B cell (primary cell): ENCODE measurements around the gene GRIK3. TPM values are rescaled to one million over a fixed set of nuclear protein-coding genes. Genes with fewer than 3 reads are reported as not detected.
"Not testable (repeated sequence)": the region's sequence is repeated elsewhere in the genome, so short reads cannot be mapped to it uniquely, and the experiment has no call there.

Source experiments
- ATAC-seq: fragments of 200-7000 bp; cut with Tn5 transposase; one replicate; pipeline ENCODE4 v1.10.0; 2021; ENCODE audit warnings: low read depth, mild to moderate bottlenecking, moderate number of reproducible peaks, moderate library complexity
- CTCF ChIA-PET: fragments of 350-600 bp; sonication (Branson Sonifier 250); formaldehyde crosslinking; loops from one replicate; lab custom pipeline; 2021; ENCODE audit warnings: antibody characterized with exemption, inconsistent platforms; lab: Charles Lee
- POLR2A ChIA-PET: fragments of 350-600 bp; sonication (Branson Sonifier 250); formaldehyde crosslinking; loops from one replicate; lab custom pipeline; 2021; ENCODE audit warnings: antibody characterized with exemption; lab: Charles Lee
- DNase-seq: peaks from one replicate; pipeline ENCODE4 v3.0.0; 2013
- H2AFZ ChIP-seq: 2 replicates; pipeline ENCODE4 v1.6.1; 2012; ENCODE audit warnings: mild to moderate bottlenecking, low read depth, low read length; ENCODE audit not compliant: insufficient read depth, poor library complexity, severe bottlenecking
- H3K27ac ChIP-seq, 2 donors: 1 replicate in 1 of 2; 2 replicates in 1 of 2; pipeline ENCODE4 v1.5.1; 2012 to 2013; ENCODE audit warnings: low read length in 2 of 2, mild to moderate bottlenecking in 2 of 2, moderate library complexity in 1 of 2
- H3K27me3 ChIP-seq, 4 experiments: fragments of 200-600 bp in 1 of 4; sonication (generic) in 1 of 4; replicated peaks in 1 of 4; 1 replicate in 2 of 4; 2 replicates in 2 of 4; pipeline versions ENCODE4 v1.6.1 to v1.7.0; 2013 to 2016; ENCODE audit warnings: low read length in 3 of 4, mild to moderate bottlenecking in 2 of 4, mixed read lengths in 1 of 4, moderate library complexity in 1 of 4; ENCODE audit not compliant: insufficient read depth in 4 of 4, control insufficient read depth in 3 of 4; ENCODE audit errors: control extremely low read depth in 1 of 4
- H3K36me3 ChIP-seq, 2 experiments: replicated peaks in 1 of 2; 1 replicate in 1 of 2; 2 replicates in 1 of 2; pipeline versions ENCODE4 v1.6.1 to v1.7.1; 2013; ENCODE audit warnings: low read length in 1 of 2; ENCODE audit not compliant: insufficient read depth in 2 of 2, control insufficient read depth in 1 of 2; ENCODE audit errors: control extremely low read depth in 1 of 2, extremely low read depth in 1 of 2
- H3K4me1 ChIP-seq, 2 donors: fragments of 200-600 bp in 1 of 2; sonication (generic) in 1 of 2; 1 replicate in 1 of 2; 2 replicates in 1 of 2; pipeline versions ENCODE4 v1.5.1 to v1.6.1; 2013 to 2017; ENCODE audit warnings: low read length in 2 of 2; ENCODE audit not compliant: control insufficient read depth in 2 of 2, insufficient read depth in 2 of 2
- H3K4me2 ChIP-seq: replicated peaks from 2 replicates; pipeline ENCODE3; 2012; ENCODE audit warnings: mild to moderate bottlenecking, low read depth, low read length; ENCODE audit not compliant: poor library complexity, severe bottlenecking
- H3K4me3 ChIP-seq, 5 experiments: fragments of 200-600 bp in 1 of 5; sonication (generic) in 1 of 5; 1 replicate in 3 of 5; 2 replicates in 2 of 5; pipeline versions ENCODE4 v1.5.1 to v1.7.0; 2011 to 2016; ENCODE audit warnings: low read length in 4 of 5, mild to moderate bottlenecking in 4 of 5, low read depth in 2 of 5, control low read depth in 1 of 5, moderate library complexity in 1 of 5; ENCODE audit not compliant: insufficient read depth in 1 of 5; ENCODE audit errors: control extremely low read depth in 1 of 5, extremely low read depth in 1 of 5
- H3K79me2 ChIP-seq: fragments of 200-600 bp; sonication (generic); one replicate; pipeline ENCODE4 v1.6.0; 2016; ENCODE audit warnings: low read length; ENCODE audit not compliant: control insufficient read depth, insufficient read depth
- H3K9ac ChIP-seq: fragments of 200-600 bp; sonication (generic); 2 replicates; pipeline ENCODE4 v1.6.1; 2017; ENCODE audit warnings: mild to moderate bottlenecking, low read length, moderate library complexity
- H3K9me3 ChIP-seq, 3 donors: one replicate each; pipeline versions ENCODE4 v1.6.1 to v1.7.1; 2013; ENCODE audit warnings: low read length in 2 of 3; ENCODE audit not compliant: control insufficient read depth in 2 of 3, insufficient read depth in 1 of 3; ENCODE audit errors: control extremely low read depth in 1 of 3
- H4K20me1 ChIP-seq: 2 replicates; pipeline ENCODE4 v1.6.0; 2012; ENCODE audit warnings: mild to moderate bottlenecking, low read length; ENCODE audit not compliant: insufficient read depth, control insufficient read depth, poor library complexity, severe bottlenecking
- H3K27ac Mint-ChIP-seq: one replicate; pipeline ENCODE4 v1.8.0; 2021; ENCODE audit warnings: mixed read lengths
- H3K27me3 Mint-ChIP-seq: one replicate; pipeline ENCODE4 v1.8.0; 2021; ENCODE audit warnings: mixed read lengths
- H3K4me1 Mint-ChIP-seq: one replicate; pipeline ENCODE4 v1.8.0; 2021; ENCODE audit warnings: mixed read lengths
- H3K4me3 Mint-ChIP-seq: one replicate; pipeline ENCODE4 v1.8.0; 2021; ENCODE audit warnings: mixed read lengths
- H3K9me3 Mint-ChIP-seq: one replicate; pipeline ENCODE4 v1.8.0; 2022; ENCODE audit warnings: mixed read lengths; ENCODE audit not compliant: insufficient read depth
- EZH2 ChIP-seq: IDR thresholded peaks from 2 replicates; pipeline ENCODE4 v1.6.1; 2012; ENCODE audit warnings: borderline replicate concordance, low read depth, mild to moderate bottlenecking, moderate library complexity, low read length; ENCODE audit not compliant: insufficient read depth, poor library complexity, severe bottlenecking
- WGBS: methylation state at CpG from one replicate; pipeline ENCODE4 v1.1.5; 2013; ENCODE audit warnings: missing lambda C conversion rate; ENCODE audit not compliant: insufficient coverage; 5-methylcytosine and 5-hydroxymethylcytosine counted together
- intact Hi-C: fragments of 100-400 bp; cut with micrococcal nuclease; formaldehyde crosslinking; loops from one replicate; pipeline ENCODE4 v1.10.0; 2022
- polyA plus RNA-seq: library from polyadenylated mRNA; depleted of rRNA; stranded (reverse); fragments of >200 nt; gene quantifications from 2 replicates; pipeline ENCODE4 v1.2.3, GENCODE V29; 2012
- total RNA-seq, 2 donors: library from RNA; stranded (reverse); fragments of 120-200 nt in 1 of 2; gene quantifications; 1 replicate in 1 of 2; 2 replicates in 1 of 2; pipeline versions ENCODE4 v1.2.3 to v1.2.4, GENCODE V29; 2013 to 2022
- TF ChIP-seq, protein P1 (sequence below): fragments of 200-600 bp; IDR thresholded peaks from one replicate; pipeline ENCODE4 v1.8.0; 2022; ENCODE audit warnings: antibody characterized with exemption, mild to moderate bottlenecking

GRIK3 gene
- total and polyA plus RNA-seq, 2 donors (not counting 1 experiment from before 2014, with no cell fraction given) = 0.12 to 1.5 TPM

DNA sequence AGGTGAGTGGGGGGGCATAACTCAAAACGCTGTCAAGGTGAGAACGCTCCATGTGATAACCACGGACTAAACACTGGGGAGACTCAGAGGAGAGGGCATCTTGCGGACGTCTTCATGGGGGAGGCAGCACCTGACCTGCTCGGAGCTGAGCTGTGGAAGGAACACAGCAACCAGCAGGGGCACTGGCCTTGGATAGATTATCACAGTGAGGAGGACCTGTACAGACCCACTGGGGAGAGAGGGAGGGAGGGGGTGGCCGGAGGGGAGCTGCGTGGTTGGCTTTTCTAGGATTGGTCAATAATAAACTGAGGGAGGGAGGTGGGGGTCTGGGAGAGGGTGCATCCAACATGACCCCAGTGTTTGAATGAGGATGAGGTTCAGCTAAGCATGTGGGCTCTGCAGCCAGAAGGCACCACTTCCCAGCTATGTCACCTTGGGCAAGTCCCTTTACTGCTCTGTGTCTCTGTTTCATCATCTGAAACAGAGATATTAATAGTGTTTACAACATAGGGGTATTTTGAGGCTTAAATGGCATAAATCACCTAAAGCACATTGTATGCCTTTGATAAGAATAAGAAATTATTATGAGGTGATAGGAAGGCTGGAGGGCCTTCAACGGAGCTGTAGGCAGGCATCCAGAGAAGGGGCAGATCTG, 123.3 kb downstream of the GRIK3 start:
- no peak overlapping the region for H2AFZ ChIP-seq
- no peaks in the 10 kb centered on the region for H3K4me1 ChIP-seq
- ChIA-PET CTCF (no interaction called here), POLR2A (no interaction called here)
- peaks cover 5% of the 10 kb centered on the region for H3K9me3 Mint-ChIP-seq
- no peak for TF ChIP-seq EZH2
- TF ChIP-seq, protein P1, sequence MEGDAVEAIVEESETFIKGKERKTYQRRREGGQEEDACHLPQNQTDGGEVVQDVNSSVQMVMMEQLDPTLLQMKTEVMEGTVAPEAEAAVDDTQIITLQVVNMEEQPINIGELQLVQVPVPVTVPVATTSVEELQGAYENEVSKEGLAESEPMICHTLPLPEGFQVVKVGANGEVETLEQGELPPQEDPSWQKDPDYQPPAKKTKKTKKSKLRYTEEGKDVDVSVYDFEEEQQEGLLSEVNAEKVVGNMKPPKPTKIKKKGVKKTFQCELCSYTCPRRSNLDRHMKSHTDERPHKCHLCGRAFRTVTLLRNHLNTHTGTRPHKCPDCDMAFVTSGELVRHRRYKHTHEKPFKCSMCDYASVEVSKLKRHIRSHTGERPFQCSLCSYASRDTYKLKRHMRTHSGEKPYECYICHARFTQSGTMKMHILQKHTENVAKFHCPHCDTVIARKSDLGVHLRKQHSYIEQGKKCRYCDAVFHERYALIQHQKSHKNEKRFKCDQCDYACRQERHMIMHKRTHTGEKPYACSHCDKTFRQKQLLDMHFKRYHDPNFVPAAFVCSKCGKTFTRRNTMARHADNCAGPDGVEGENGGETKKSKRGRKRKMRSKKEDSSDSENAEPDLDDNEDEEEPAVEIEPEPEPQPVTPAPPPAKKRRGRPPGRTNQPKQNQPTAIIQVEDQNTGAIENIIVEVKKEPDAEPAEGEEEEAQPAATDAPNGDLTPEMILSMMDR = no peak
- H3K4me1 Mint-ChIP-seq = no peaks in the 10 kb centered on the region
- no peak overlapping the region for H3K4me3 Mint-ChIP-seq
- H3K27me3 Mint-ChIP-seq = peaks cover 27% of the 10 kb centered on the region
- DNase-seq (no peak), ATAC-seq (no peak)
- no peaks in the 10 kb centered on the region for H3K79me2 ChIP-seq
- H3K4me3 ChIP-seq = no peak overlapping the region
- H3K27ac Mint-ChIP-seq = no peak overlapping the region
- H3K9me3 ChIP-seq = peaks cover 0 to 3% (median 0%) of the 10 kb centered on the region in 3 donors
- 72% methylated on average over 9 of the region's 9 CpGs for WGBS
- no peaks in the 10 kb centered on the region for H3K36me3 ChIP-seq
- H3K4me2 ChIP-seq = no peak overlapping the region
- H3K9ac ChIP-seq = no peak overlapping the region
- H4K20me1 ChIP-seq = no peaks in the 10 kb centered on the region
- intact Hi-C loops = no loop called here
- no peak overlapping the region for H3K27ac ChIP-seq
- peaks cover 0 to 2% (median 0%) of the 10 kb centered on the region in 4 experiments for H3K27me3 ChIP-seq

DNA sequence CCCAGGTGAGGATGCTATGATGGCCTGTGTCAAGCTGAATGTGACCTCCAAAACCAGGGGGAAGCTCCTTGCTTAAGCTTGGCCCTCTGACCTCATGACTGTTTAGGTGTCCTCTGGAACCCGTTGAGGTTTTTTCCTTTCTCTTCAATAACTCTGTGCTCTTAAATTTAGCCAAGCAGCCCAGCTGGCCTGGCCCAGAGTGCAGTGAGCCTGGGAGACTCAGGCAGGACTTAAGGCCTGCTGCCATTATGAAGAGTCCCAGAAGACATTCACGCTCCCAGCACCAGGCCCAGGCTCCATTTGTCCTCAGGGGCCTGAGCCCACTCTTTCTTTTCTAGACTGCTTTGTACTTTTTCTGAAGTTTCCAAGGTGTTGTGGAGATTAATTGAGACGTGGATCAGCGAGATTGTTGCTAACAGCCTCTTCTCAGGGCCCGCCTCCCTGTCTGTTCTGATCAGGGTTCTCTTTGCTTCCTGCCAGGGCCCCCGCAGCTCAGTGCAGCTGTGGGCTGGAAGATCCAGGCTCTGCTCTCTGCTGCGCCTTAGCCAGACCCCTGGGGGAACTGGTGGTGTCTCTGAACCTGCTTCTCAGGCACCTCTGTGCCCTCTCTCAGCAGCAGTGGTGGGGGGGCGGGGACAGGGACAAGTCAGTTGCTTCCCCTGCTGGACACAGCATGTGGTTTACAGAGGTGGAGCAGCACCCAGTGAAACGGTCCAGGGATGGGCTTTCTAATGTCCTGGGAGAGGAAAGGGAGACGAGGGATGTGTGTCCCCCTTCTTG, 124.2 kb downstream of the GRIK3 start:
- DNase-seq = no peak
- Mint-ChIP-seq H3K27me3 (peaks cover 27% of the 10 kb centered on the region), H3K4me3 (no peak overlapping the region), H3K4me1 (no peaks in the 10 kb centered on the region), H3K9me3 (peaks cover 4% of the 10 kb centered on the region), H3K27ac (no peak overlapping the region)
- ATAC-seq = no peak
- Histone ChIP-seq H3K4me2 (no peak overlapping the region), H3K27me3 (peaks cover 0 to 2% (median 0%) of the 10 kb centered on the region in 4 experiments), H3K36me3 (no peaks in the 10 kb centered on the region), H2AFZ (no peak overlapping the region), H3K9ac (no peak overlapping the region), H4K20me1 (no peaks in the 10 kb centered on the region), H3K9me3 (no peaks in the 10 kb centered on the region), H3K79me2 (no peaks in the 10 kb centered on the region), H3K27ac (no peak overlapping the region), H3K4me1 (no peaks in the 10 kb centered on the region), H3K4me3 (no peak overlapping the region)
- intact Hi-C loops = no loop called here
- WGBS = 65% methylated on average over 8 of the region's 10 CpGs
- POLR2A ChIA-PET = no interaction called here
- no peak for TF ChIP-seq EZH2
- TF ChIP-seq, protein P1 = no peak
- CTCF ChIA-PET = no interaction called here

DNA sequence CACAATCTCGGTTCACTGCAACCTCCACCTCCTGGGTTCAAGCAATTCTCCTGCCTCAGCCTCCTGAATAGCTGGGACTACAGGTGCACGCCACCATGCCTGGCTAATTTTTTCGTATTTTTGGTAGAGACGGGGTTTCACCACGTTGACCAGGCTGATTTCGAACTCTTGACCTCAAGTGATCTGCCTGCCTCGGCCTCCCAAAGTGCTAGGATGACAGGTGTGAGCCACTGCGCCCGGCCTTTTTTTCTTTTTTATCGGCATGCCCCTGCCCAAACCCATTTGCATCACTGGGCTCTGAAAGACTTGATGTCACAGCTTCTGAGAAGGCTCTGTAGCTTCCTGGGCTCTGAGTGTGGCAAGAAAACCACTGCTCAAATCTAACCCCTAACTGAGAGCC, 125.0 kb downstream of the GRIK3 start:
- H2AFZ ChIP-seq, H3K9me3 ChIP-seq, H3K79me2 ChIP-seq, DNase-seq, H4K20me1 ChIP-seq, H3K4me1 Mint-ChIP-seq, ATAC-seq, H3K9me3 Mint-ChIP-seq, POLR2A ChIA-PET, H3K36me3 ChIP-seq, H3K4me2 ChIP-seq, H3K27me3 ChIP-seq, H3K4me3 Mint-ChIP-seq, H3K9ac ChIP-seq, H3K4me3 ChIP-seq, H3K27ac ChIP-seq, intact Hi-C loops, CTCF ChIA-PET, H3K4me1 ChIP-seq, H3K27ac Mint-ChIP-seq: not testable (repeated sequence)
- WGBS = 86% methylated on average over 10 of the region's 10 CpGs
- H3K27me3 Mint-ChIP-seq = peaks cover 20% of the 10 kb centered on the region
